Measurements from ENCODE around the gene NDUFA8. TPM values are rescaled to one million over a fixed set of nuclear protein-coding genes. Genes with fewer than 3 reads are reported as not detected.
A peak's percentile ranks its signal among the peaks of the same experiment; 100 is the strongest.

The NDUFA8 gene
- total RNA-seq (2014; rRNA removed; shearing (Covaris generic)), result 96.1 and 98.8 TPM in 2 replicates

GRCh38 chr9:122159026-122159924 is at the start of gene NDUFA8, which contains the start of gene MORN5:
NDUFA8 (minus strand) TSS chr9:122159779; CDS start chr9:122159677, 102 bp downstream.
MORN5 (plus strand) TSS chr9:122159908; CDS start chr9:122159973, 65 bp downstream.
- no peaks in the 10 kb centered on the region for H3K36me3 ChIP-seq
- H3K27ac ChIP-seq, result peak within 1 kb of the TSS; percentile 57
- peak within 1 kb of the TSS; percentile 85 for H3K4me3 ChIP-seq
- no peaks in the 10 kb centered on the region for H3K4me1 ChIP-seq
- H3K9me3 ChIP-seq (replicated peaks), result 0 out of 2 replicates have a peak, but pooled peaks cover 3% of the 10 kb centered on the region
- no peaks in the 10 kb centered on the region for H3K27me3 ChIP-seq
- peak; percentile 98 to 99 for DNase-seq

DNA sequence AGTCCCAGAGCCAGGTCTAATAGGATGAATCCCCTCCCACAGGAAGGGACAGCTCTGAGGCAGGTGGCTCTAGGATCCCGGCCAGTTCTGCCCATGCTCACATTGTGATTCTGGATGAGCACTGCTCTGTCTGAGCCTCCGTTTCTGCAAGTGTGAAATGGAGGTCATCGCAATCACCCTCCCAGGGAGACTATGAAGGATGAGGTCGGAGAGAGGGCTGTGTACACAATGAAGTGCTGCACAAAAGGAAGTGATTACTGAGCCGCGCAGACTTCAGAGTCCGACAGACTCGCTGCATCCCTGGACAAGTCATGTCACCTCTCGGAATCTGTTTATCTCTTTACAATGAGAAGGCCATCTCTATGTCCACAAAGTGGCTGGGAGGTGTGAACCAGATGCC is 47.5 kb upstream of the NDUFA8 start:
- Histone ChIP-seq H3K4me3 (no peak overlapping the region), H3K4me1 (peaks cover 14% of the 10 kb centered on the region), H3K9me3 (replicated peaks) (no peaks in the 10 kb centered on the region), H3K36me3 (no peaks in the 10 kb centered on the region), H3K27me3 (no peaks in the 10 kb centered on the region), H3K27ac (no peak overlapping the region)
- DNase-seq, result no peak

- Histone ChIP-seq H3K4me3 (no peak overlapping the region), H3K9me3 (replicated peaks) (no peaks in the 10 kb centered on the region), H3K27me3 (no peaks in the 10 kb centered on the region), H3K27ac (peak overlapping the region; percentile 2; the same call in 1 of the 2 replicates), H3K36me3 (no peaks in the 10 kb centered on the region), H3K4me1 (peaks cover 16% of the 10 kb centered on the region)
- DNase-seq, result peak; percentile 73 to 80
Observed at GRCh38 chr9:122206118-122207046, 46.8 kb upstream of the NDUFA8 start.

DNA sequence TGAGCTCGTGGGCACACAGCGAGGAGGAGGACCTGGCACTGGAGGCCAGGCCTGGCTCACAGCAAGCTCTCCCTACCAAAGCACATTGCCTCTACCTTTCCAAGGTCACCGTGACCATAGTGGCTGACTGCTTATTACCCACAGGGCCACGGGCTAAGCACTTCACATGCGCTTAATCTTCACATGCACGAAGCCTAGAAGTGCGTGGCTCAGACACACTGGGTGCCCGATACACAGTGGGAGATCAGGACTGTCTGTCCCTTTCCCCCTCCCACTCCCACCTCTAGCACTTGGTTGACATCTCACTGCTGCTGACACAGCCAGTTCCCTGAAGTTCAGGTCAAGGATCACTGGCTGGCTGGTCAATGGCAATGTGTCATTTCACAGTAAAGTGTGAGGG is 45.6 kb upstream of the NDUFA8 start:
- no peak overlapping the region for H3K27ac ChIP-seq
- H3K4me1 ChIP-seq, result peaks cover 16% of the 10 kb centered on the region
- H3K36me3 ChIP-seq, result no peaks in the 10 kb centered on the region
- no peaks in the 10 kb centered on the region for H3K9me3 ChIP-seq (replicated peaks)
- H3K27me3 ChIP-seq, result no peaks in the 10 kb centered on the region
- H3K4me3 ChIP-seq, result no peak overlapping the region
- no peak for DNase-seq

DNA sequence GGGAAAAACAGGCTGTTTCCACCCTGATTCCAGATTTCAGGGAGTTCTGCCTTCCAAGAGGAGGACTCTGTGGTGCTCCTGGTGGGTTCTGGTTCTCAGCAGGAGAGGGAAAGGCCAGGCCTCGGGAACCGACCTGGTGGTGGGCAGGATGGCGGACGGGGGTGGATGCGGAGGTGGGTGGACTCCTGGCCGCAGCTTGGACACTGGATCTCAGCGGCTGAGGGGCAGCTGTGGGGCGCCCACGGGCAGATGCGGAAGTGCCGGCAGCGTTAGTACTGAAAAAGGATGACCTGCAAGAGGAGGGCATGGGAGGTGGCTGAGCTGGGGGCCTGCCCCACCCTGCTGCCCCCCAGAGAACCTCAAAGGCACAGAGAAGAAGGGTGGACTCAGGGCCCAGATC is 44.9 kb upstream of the NDUFA8 start:
- no peaks in the 10 kb centered on the region for H3K27me3 ChIP-seq
- H3K36me3 ChIP-seq, result no peaks in the 10 kb centered on the region
- H3K27ac ChIP-seq, result no peak overlapping the region
- no peak for DNase-seq
- no peaks in the 10 kb centered on the region for H3K9me3 ChIP-seq (replicated peaks)
- no peak overlapping the region for H3K4me3 ChIP-seq
- peaks cover 16% of the 10 kb centered on the region for H3K4me1 ChIP-seq

- no peaks in the 10 kb centered on the region for H3K36me3 ChIP-seq
- DNase-seq, result no peak
- H3K27ac ChIP-seq, result no peak overlapping the region
Observed at GRCh38 chr9:122204055-122204454, 44.5 kb upstream of the NDUFA8 start.

GRCh38 chr9:122202111-122202510 is 42.5 kb upstream of the NDUFA8 start:
- peaks cover 16% of the 10 kb centered on the region for H3K4me1 ChIP-seq

More at GRCh38 chr9:122204055-122204454, 44.5 kb upstream of the NDUFA8 start:
- H3K27me3 ChIP-seq, result no peaks in the 10 kb centered on the region
- H3K9me3 ChIP-seq (replicated peaks), result no peaks in the 10 kb centered on the region
- H3K4me3 ChIP-seq, result no peak overlapping the region
- H3K4me1 ChIP-seq, result peaks cover 16% of the 10 kb centered on the region

DNA sequence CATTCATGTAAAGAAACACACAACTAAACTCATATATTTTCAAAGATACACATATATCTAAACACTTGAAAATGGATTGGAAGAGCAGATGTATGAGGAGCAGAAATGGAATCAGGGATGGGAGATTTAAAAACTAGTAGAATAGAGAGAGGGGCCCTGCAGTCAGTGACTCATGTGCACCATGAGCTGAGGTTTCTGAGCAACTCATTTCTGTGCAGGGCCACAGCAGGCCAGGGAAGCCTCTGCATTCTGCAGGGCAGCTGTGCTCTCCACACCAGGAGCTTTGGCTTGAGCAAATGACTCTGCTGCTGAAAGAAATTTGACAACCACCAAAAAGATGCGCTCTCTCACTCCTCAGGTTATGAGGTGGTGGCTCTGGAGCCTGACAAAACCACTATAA is 42.1 kb upstream of the NDUFA8 start:
- DNase-seq, result peak in 1 of 2 experiments; percentile 28
- H3K4me1 ChIP-seq, result peaks cover 13% of the 10 kb centered on the region
- no peaks in the 10 kb centered on the region for H3K27me3 ChIP-seq
- no peaks in the 10 kb centered on the region for H3K36me3 ChIP-seq
- H3K4me3 ChIP-seq, result no peak overlapping the region
- H3K9me3 ChIP-seq (replicated peaks), result no peaks in the 10 kb centered on the region
- no peak overlapping the region for H3K27ac ChIP-seq

More at GRCh38 chr9:122202111-122202510, 42.5 kb upstream of the NDUFA8 start:
- H3K4me3 ChIP-seq, result no peak overlapping the region
- H3K9me3 ChIP-seq (replicated peaks), result no peaks in the 10 kb centered on the region
- H3K36me3 ChIP-seq, result no peaks in the 10 kb centered on the region
- no peak for DNase-seq
- H3K27ac ChIP-seq, result no peak overlapping the region
- H3K27me3 ChIP-seq, result no peaks in the 10 kb centered on the region

- no peaks in the 10 kb centered on the region for H3K27me3 ChIP-seq
- no peaks in the 10 kb centered on the region for H3K9me3 ChIP-seq (replicated peaks)
- peaks cover 7% of the 10 kb centered on the region for H3K4me1 ChIP-seq
- no peaks in the 10 kb centered on the region for H3K36me3 ChIP-seq
- no peak overlapping the region for H3K4me3 ChIP-seq
- peak in 1 of 2 experiments; percentile 25 for DNase-seq
- no peak overlapping the region for H3K27ac ChIP-seq
Observed at GRCh38 chr9:122200960-122201595, 41.5 kb upstream of the NDUFA8 start.

- no peaks in the 10 kb centered on the region for H3K9me3 ChIP-seq (replicated peaks)
- no peak overlapping the region for H3K4me3 ChIP-seq
- no peak for DNase-seq
- H3K36me3 ChIP-seq, result no peaks in the 10 kb centered on the region
- H3K27ac ChIP-seq, result no peak overlapping the region
- H3K4me1 ChIP-seq, result peaks cover 4% of the 10 kb centered on the region
- no peaks in the 10 kb centered on the region for H3K27me3 ChIP-seq
Observed at GRCh38 chr9:122197882-122198281, 38.3 kb upstream of the NDUFA8 start.

GRCh38 chr9:122197426-122197825 is 37.8 kb upstream of the NDUFA8 start:
- Histone ChIP-seq H3K4me3 (no peak overlapping the region), H3K27ac (no peak overlapping the region), H3K4me1 (peaks cover 8% of the 10 kb centered on the region), H3K27me3 (no peaks in the 10 kb centered on the region), H3K9me3 (replicated peaks) (no peaks in the 10 kb centered on the region), H3K36me3 (no peaks in the 10 kb centered on the region)
- no peak for DNase-seq

- Histone ChIP-seq H3K4me1 (peaks cover 12% of the 10 kb centered on the region), H3K27ac (no peak overlapping the region), H3K4me3 (no peak overlapping the region), H3K27me3 (no peaks in the 10 kb centered on the region), H3K9me3 (replicated peaks) (no peaks in the 10 kb centered on the region), H3K36me3 (no peaks in the 10 kb centered on the region)
- no peak for DNase-seq
Observed at GRCh38 chr9:122195875-122196274, 36.3 kb upstream of the NDUFA8 start.

DNA sequence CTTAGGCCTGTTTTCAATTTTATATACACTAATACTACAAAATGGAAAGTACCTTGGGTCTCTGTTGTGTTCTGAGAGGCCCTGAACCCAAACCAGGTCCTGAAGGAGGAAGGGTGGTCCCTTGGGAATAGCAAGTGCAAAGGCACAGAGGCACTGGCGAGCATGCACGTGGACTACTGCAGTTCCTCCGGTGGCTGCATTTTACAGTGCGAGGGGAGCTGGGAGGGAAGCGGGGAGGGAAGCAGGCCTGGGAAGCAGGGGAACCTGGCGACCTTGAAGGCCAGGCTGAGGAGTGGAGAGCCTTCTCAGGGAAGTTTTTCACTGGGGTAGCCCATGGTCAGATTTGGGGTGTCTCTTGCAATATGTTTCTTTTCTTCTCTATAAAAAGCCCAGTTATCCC is 34.1 kb upstream of the NDUFA8 start:
- Histone ChIP-seq H3K27me3 (no peaks in the 10 kb centered on the region), H3K4me1 (peaks cover 12% of the 10 kb centered on the region), H3K4me3 (no peak overlapping the region), H3K36me3 (no peaks in the 10 kb centered on the region), H3K9me3 (replicated peaks) (no peaks in the 10 kb centered on the region), H3K27ac (no peak overlapping the region)
- DNase-seq, result no peak

DNA sequence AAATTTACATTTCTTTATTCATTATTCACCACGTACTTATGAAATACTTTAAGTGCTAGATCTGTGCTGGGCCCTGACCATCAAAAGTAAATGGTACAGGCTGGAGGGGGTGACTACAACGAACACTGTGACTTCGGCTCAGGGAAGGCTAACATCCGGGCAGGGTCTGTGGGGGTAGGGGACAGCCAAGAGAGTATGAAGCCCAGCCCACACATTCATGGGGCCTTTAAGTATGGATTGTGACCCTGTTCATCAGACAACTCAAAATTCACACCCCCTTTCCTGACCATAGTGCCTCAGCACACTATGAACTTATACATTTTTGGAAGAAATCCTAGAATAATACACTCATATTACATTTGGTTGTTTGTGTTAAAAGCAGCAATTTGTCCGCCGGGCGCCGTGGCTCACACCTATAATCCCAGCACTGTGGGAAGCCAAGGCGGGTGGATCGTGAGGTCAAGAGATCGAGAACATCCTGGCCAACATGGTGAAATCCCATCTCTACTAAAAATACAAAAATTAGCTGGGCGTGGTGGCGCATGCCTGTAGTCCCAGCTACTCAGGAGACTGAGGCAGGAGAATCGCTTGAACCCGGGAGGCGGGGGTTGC is 33.4 kb upstream of the NDUFA8 start:
- peaks cover 12% of the 10 kb centered on the region for H3K4me1 ChIP-seq
- peak in 1 of 2 experiments; percentile 26 for DNase-seq
- H3K36me3 ChIP-seq, result no peaks in the 10 kb centered on the region
- no peak overlapping the region for H3K4me3 ChIP-seq
- no peaks in the 10 kb centered on the region for H3K9me3 ChIP-seq (replicated peaks)
- H3K27ac ChIP-seq, result no peak overlapping the region
- no peaks in the 10 kb centered on the region for H3K27me3 ChIP-seq
